Neural cell (in vitro differentiated cells): ENCODE measurements around the gene ABCG5.

Experiments used
- CTCF ChIP-seq: fragments of 450-650 bp; IDR thresholded peaks from 2 replicates; pipeline ENCODE4 v1.5.1; 2014; ENCODE audit warnings: antibody characterized with exemption, mild to moderate bottlenecking, moderate library complexity; ENCODE audit not compliant: poor library complexity, severe bottlenecking
- EP300 ChIP-seq: fragments of 450-650 bp; conservative IDR thresholded peaks from 2 replicates; pipeline ENCODE4 v1.6.1; 2014; ENCODE audit warnings: antibody characterized with exemption, mild to moderate bottlenecking, moderate library complexity; ENCODE audit not compliant: poor library complexity, severe bottlenecking
- EZH2 ChIP-seq: fragments of 200-600, 300-800 bp; shearing (Covaris generic), sonication (generic); IDR thresholded peaks from 2 replicates; pipeline ENCODE4 v1.6.1; 2014; ENCODE audit warnings: antibody characterized with exemption, low read length, borderline replicate concordance, mild to moderate bottlenecking; ENCODE audit not compliant: insufficient read depth, poor library complexity, severe bottlenecking
- MXI1 ChIP-seq: fragments of 450-650 bp; conservative IDR thresholded peaks from 2 replicates; pipeline ENCODE4 v1.6.1; 2014; ENCODE audit warnings: antibody characterized with exemption, mild to moderate bottlenecking; ENCODE audit not compliant: poor library complexity, severe bottlenecking
- REST ChIP-seq: IDR thresholded peaks from 2 replicates; pipeline ENCODE4 v1.6.1; 2012; ENCODE audit warnings: borderline replicate concordance
- SMC3 ChIP-seq: fragments of 450-650 bp; conservative IDR thresholded peaks from 2 replicates; pipeline ENCODE4 v1.6.1; 2014; ENCODE audit warnings: antibody characterized with exemption, mild to moderate bottlenecking, moderate library complexity; ENCODE audit not compliant: poor library complexity

GRCh38 chr2:43796206-43796605, 42.4 kb downstream of the ABCG5 start:
- TF ChIP-seq CTCF = no peak
- TF ChIP-seq REST = no peak
- no peak for TF ChIP-seq EP300
- TF ChIP-seq EZH2 = no peak
- TF ChIP-seq SMC3 = no peak
- TF ChIP-seq MXI1 = no peak
